GM18507 (cell line): ENCODE results near the gene LITAF.
"Not testable (repeated sequence)": the region's sequence is repeated elsewhere in the genome, so short reads cannot be mapped to it uniquely, and the experiment has no call there.

Experiments used
- DNase-seq: peaks from one replicate; pipeline ENCODE4 v3.0.0; 2011; ENCODE audit warnings: low read depth; ENCODE audit not compliant: insufficient read length; ENCODE audit errors: extremely low spot score
- FAIRE-seq: peaks from 2 replicates; lab custom pipeline; 2011; peaks lifted over from hg19 to GRCh38; lab: Jason Lieb, UNC

Gene LITAF

GRCh38 chr16:11581678-11582077 lies 5.0 kb downstream of the LITAF start:
- DNase-seq (no peak), FAIRE-seq (peak; percentile 73)

GRCh38 chr16:11580451-11581086 lies 6.2 kb downstream of the LITAF start:
- FAIRE-seq (no peak), DNase-seq (no peak)

- not testable (repeated sequence) for FAIRE-seq, DNase-seq
These were observed 9.4 kb downstream of the LITAF start for GRCh38 chr16:11577290-11577660.

- FAIRE-seq: peak; percentile 95
These were observed 10.1 kb downstream of the LITAF start for GRCh38 chr16:11576427-11577289.

GRCh38 chr16:11575223-11575589 lies 11.5 kb downstream of the LITAF start:
- FAIRE-seq (no peak), DNase-seq (no peak)

More at GRCh38 chr16:11576427-11577289, 10.1 kb downstream of the LITAF start:
- no peak for DNase-seq

- FAIRE-seq (peak; percentile 29), DNase-seq (no peak)
These were observed 14.3 kb downstream of the LITAF start for GRCh38 chr16:11572301-11572995.

- DNase-seq (no peak), FAIRE-seq (no peak)
These were observed 15.2 kb downstream of the LITAF start for GRCh38 chr16:11571549-11571948.

- FAIRE-seq (no peak), DNase-seq (no peak)
These were observed 15.9 kb downstream of the LITAF start for GRCh38 chr16:11570806-11571205.

GRCh38 chr16:11570258-11570657 lies 16.5 kb downstream of the LITAF start:
- FAIRE-seq (no peak), DNase-seq (no peak)

- no peak for DNase-seq
- no peak for FAIRE-seq
These were observed 20.3 kb downstream of the LITAF start for GRCh38 chr16:11566398-11566797.

- FAIRE-seq: no peak
- no peak for DNase-seq
These were observed 21.1 kb downstream of the LITAF start for GRCh38 chr16:11565665-11566064.

GRCh38 chr16:11564046-11564926 lies 22.4 kb downstream of the LITAF start:
- FAIRE-seq: no peak

GRCh38 chr16:11563493-11564040 lies 23.2 kb downstream of the LITAF start:
- no peak for FAIRE-seq
- no peak for DNase-seq

More at GRCh38 chr16:11564046-11564926, 22.4 kb downstream of the LITAF start:
- no peak for DNase-seq

GRCh38 chr16:11562941-11563340 lies 23.8 kb downstream of the LITAF start:
- FAIRE-seq (no peak), DNase-seq (no peak)

GRCh38 chr16:11562411-11562810 lies 24.3 kb downstream of the LITAF start:
- DNase-seq (no peak), FAIRE-seq (no peak)

- no peak for FAIRE-seq
- DNase-seq: no peak
These were observed 24.9 kb downstream of the LITAF start for GRCh38 chr16:11561856-11562255.

GRCh38 chr16:11561454-11561805 lies 25.3 kb downstream of the LITAF start:
- no peak for FAIRE-seq
- no peak for DNase-seq

GRCh38 chr16:11560701-11561453 lies 25.8 kb downstream of the LITAF start:
- DNase-seq (no peak), FAIRE-seq (no peak)
